Adrenal gland (tissue), 5 donors: ENCODE measurements around the gene PTPN20.

Source experiments
- CTCF ChIP-seq, 6 experiments: fragments of 450-650 bp in 4 of 6; fragments of 200-600 bp in 2 of 6; sonication (generic) in 1 of 6; IDR thresholded peaks; 1 replicate in 5 of 6; 2 replicates in 1 of 6; pipeline versions ENCODE4 v1.5.1 to v1.8.0; 2016 to 2021; ENCODE audit warnings: antibody characterized with exemption in 6 of 6, mild to moderate bottlenecking in 2 of 6, moderate library complexity in 1 of 6
- POLR2A ChIP-seq, 2 donors: fragments of 450-650 bp; IDR thresholded peaks; one replicate each; pipeline ENCODE4 v1.6.1; 2017; ENCODE audit warnings: antibody characterized with exemption in 2 of 2, mild to moderate bottlenecking in 2 of 2, moderate library complexity in 1 of 2
- donor health status: DM: no; HTN: no; CAD: no.

DNA sequence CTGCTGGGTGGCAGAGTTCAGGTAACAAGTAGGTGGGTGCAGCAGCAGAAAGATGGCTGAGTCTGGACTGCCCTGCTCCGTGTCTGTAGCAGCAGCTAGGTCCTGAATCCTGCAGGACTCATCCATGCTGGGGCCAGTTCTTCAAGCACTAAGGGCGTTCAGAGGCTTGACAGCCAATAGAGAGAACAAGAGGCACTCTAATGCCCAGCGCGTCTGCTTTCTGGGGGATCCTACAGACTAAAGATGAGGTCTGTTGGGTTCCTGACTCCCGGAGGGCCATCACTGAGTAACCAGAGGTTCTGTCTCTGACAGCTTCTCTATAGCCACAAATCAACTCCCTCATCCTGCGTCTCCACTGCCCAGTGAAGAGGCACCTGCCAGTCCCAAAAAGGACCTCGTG lies 125.5 kb downstream of the PTPN20 start:
- no peak for TF ChIP-seq CTCF (IDR thresholded peaks at IDR 0.05)
- TF ChIP-seq POLR2A (IDR thresholded peaks at IDR 0.05): no peak
